ENCODE measurements around the gene HSPA8. TPM values are rescaled to one million over a fixed set of nuclear protein-coding genes. Genes with fewer than 3 reads are reported as not detected.

Gene HSPA8
- total RNA-seq, 1 donor, result 2,226 TPM

DNA sequence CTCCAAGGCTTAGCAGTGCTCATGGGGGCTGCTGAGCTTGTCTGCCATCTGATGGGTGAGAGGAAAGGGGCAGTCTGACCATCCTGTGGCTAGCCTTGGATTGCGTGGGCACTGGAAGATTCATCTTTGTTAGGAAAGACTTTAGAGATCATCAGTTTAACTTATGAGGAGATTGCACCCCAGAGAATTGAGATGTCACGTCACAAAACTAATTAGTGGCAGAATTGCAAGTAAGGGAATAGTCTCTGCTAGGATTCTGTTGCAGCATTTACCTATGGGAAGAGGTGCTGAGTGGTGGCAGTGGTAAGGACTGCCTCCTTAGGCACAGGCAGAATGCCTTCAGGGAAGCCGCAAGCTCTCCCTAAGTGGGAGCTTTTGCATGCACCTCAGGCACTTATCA is 42.8 kb upstream of the HSPA8 start:
- H3K4me3 ChIP-seq (ENCODE audit: insufficient read depth, low read length), result no peak overlapping the region
- TF ChIP-seq, protein P1, sequence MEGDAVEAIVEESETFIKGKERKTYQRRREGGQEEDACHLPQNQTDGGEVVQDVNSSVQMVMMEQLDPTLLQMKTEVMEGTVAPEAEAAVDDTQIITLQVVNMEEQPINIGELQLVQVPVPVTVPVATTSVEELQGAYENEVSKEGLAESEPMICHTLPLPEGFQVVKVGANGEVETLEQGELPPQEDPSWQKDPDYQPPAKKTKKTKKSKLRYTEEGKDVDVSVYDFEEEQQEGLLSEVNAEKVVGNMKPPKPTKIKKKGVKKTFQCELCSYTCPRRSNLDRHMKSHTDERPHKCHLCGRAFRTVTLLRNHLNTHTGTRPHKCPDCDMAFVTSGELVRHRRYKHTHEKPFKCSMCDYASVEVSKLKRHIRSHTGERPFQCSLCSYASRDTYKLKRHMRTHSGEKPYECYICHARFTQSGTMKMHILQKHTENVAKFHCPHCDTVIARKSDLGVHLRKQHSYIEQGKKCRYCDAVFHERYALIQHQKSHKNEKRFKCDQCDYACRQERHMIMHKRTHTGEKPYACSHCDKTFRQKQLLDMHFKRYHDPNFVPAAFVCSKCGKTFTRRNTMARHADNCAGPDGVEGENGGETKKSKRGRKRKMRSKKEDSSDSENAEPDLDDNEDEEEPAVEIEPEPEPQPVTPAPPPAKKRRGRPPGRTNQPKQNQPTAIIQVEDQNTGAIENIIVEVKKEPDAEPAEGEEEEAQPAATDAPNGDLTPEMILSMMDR (IDR thresholded peaks at IDR 0.05; ENCODE audit: extremely low read depth, low read depth, low read length), result no peak
- peaks cover 19% of the 10 kb centered on the region for H4K20me1 ChIP-seq (ENCODE audit: insufficient read depth, low read length)
- H2AFZ ChIP-seq (ENCODE audit: low read length), result no peak overlapping the region
- H3K27ac ChIP-seq (ENCODE audit: low read depth, low read length), result peak overlapping the region; percentile 32
- no peaks in the 10 kb centered on the region for H3K9me3 ChIP-seq (ENCODE audit: low read depth, low read length)
- no peak for DNase-seq (ENCODE audit: insufficient read length, low spot score, missing footprints)
- no peaks in the 10 kb centered on the region for H3K27me3 ChIP-seq (ENCODE audit: insufficient read depth, low read length)
- peaks cover 32% of the 10 kb centered on the region for H3K4me1 ChIP-seq (ENCODE audit: insufficient read depth, low read length)
- peaks cover 85% of the 10 kb centered on the region for H3K79me2 ChIP-seq (ENCODE audit: insufficient read depth, low read length)
- peaks cover 5% of the 10 kb centered on the region for H3K36me3 ChIP-seq (ENCODE audit: insufficient read depth, low read length)
- H3K4me2 ChIP-seq (ENCODE audit: insufficient read depth, low read length), result no peak overlapping the region

DNA sequence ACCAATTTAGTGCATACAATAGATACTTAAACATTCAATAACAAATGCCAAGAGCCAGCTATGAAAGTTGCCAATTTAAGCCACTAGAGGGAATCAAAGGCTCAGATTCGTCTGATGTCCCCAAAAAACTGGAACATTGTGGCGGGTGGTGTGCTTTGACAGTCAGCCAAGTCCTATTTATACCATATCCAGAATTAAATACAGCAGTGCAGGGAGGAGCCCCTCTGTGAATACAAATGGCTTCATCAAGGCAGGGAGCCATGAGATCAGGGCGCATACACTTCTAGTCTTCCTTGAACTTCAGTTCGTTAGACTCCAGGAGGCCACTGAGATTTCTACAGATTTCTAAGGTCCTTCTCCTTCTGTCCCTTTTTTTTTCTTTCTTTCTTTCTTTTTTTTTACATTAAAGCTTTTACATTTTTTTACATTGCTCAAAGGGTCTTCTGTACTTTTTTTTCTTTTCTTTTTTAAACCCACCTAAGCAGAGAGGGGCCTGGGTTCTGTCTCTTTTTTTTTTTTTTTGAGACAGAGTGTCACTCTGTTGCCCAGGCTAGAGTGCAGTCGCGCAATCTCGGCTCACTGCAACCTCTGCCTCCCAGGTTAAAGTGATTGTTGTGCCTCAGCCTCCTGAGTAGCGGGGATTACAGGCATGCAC is 41.5 kb upstream of the HSPA8 start:
- peaks cover 86% of the 10 kb centered on the region for H3K79me2 ChIP-seq (ENCODE audit: insufficient read depth, low read length)

DNA sequence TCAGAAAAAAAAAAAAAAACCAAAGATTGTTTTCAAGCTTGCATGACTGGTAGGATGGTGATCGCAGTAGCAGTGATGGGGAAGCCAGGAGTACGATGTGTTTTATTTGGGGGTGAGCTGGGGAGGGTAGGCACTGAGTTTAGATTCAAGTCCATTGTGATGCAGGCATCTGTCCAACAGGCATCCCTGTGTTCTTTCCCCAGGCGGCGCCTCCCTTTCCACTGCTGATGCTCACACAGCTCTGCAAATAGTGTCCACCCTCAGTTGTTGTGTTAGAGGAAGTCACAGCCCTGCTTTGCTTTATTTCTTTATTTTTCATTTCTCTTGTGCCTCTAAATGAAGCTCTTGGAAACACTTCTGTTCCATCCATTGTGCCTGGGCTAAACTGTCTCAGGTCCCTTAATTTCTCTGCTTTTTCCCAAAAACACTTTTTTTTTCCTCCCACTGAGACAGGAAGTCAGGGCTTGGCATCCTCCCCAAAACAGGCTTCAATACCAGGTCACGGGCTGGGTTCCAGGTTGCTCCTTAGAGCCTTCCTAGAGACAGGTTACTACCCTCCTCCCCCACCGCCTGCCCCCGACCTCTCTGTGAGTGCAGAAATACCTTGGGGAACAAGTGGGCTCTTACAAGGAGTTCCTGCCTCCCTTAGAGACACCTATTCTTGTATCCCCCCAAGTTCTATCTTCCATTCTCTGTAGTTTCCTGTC is 38.6 kb upstream of the HSPA8 start:
- Histone ChIP-seq H4K20me1 (ENCODE audit: insufficient read depth, low read length) (peaks cover 19% of the 10 kb centered on the region), H3K4me1 (ENCODE audit: insufficient read depth, low read length) (peaks cover 23% of the 10 kb centered on the region), H3K9me3 (ENCODE audit: low read depth, low read length) (no peaks in the 10 kb centered on the region), H3K4me2 (ENCODE audit: insufficient read depth, low read length) (peak overlapping the region; percentile 23), H3K79me2 (ENCODE audit: insufficient read depth, low read length) (peaks cover 83% of the 10 kb centered on the region), H3K36me3 (ENCODE audit: insufficient read depth, low read length) (peaks cover 26% of the 10 kb centered on the region), H3K27ac (ENCODE audit: low read depth, low read length) (peak overlapping the region; percentile 31), H2AFZ (ENCODE audit: low read length) (no peak overlapping the region), H3K4me3 (ENCODE audit: insufficient read depth, low read length) (no peak overlapping the region), H3K27me3 (ENCODE audit: insufficient read depth, low read length) (no peaks in the 10 kb centered on the region)
- peak; percentile 72 for DNase-seq (ENCODE audit: insufficient read length, low spot score, missing footprints)
- TF ChIP-seq, protein P1 (IDR thresholded peaks at IDR 0.05; ENCODE audit: extremely low read depth, low read depth, low read length), result no peak

More for the DNA sequence above, 41.5 kb upstream of the HSPA8 start:
- Histone ChIP-seq H3K9me3 (ENCODE audit: low read depth, low read length) (no peaks in the 10 kb centered on the region), H3K4me2 (ENCODE audit: insufficient read depth, low read length) (no peak overlapping the region), H3K27me3 (ENCODE audit: insufficient read depth, low read length) (no peaks in the 10 kb centered on the region), H3K4me3 (ENCODE audit: insufficient read depth, low read length) (no peak overlapping the region), H3K36me3 (ENCODE audit: insufficient read depth, low read length) (peaks cover 5% of the 10 kb centered on the region), H4K20me1 (ENCODE audit: insufficient read depth, low read length) (peaks cover 16% of the 10 kb centered on the region), H3K4me1 (ENCODE audit: insufficient read depth, low read length) (peaks cover 32% of the 10 kb centered on the region), H2AFZ (ENCODE audit: low read length) (no peak overlapping the region), H3K27ac (ENCODE audit: low read depth, low read length) (peak overlapping the region; percentile 7)
- TF ChIP-seq, protein P1 (IDR thresholded peaks at IDR 0.05; ENCODE audit: extremely low read depth, low read depth, low read length), result peak; percentile 76
- DNase-seq (ENCODE audit: insufficient read length, low spot score, missing footprints), result peak; percentile 91

DNA sequence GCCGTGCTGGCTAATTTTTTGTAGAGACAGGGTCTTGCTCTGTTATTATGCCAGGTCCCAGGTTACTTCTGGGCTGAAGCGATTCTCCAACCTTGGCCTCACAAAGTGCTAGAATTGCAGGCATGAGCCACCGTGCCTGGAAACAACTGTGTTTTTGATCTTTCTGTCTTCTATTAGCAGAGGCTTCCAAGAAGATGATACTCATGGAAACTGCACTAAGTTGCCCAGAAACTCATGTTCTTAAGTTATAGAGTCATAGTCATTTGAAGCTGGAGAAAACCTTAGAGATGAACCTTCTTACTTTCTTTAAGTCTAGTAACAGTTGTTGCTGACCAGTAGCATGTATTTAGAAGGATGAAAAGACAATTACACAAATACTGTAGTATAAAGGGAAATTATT is 37.1 kb upstream of the HSPA8 start:
- H3K4me1 ChIP-seq (ENCODE audit: insufficient read depth, low read length), result peaks cover 16% of the 10 kb centered on the region
- no peak overlapping the region for H2AFZ ChIP-seq (ENCODE audit: low read length)
- H4K20me1 ChIP-seq (ENCODE audit: insufficient read depth, low read length), result peaks cover 19% of the 10 kb centered on the region
- TF ChIP-seq, protein P1 (IDR thresholded peaks at IDR 0.05; ENCODE audit: extremely low read depth, low read depth, low read length), result no peak
- H3K27me3 ChIP-seq (ENCODE audit: insufficient read depth, low read length), result no peaks in the 10 kb centered on the region
- peaks cover 42% of the 10 kb centered on the region for H3K36me3 ChIP-seq (ENCODE audit: insufficient read depth, low read length)
- no peak for DNase-seq (ENCODE audit: insufficient read length, low spot score, missing footprints)
- H3K9me3 ChIP-seq (ENCODE audit: low read depth, low read length), result no peaks in the 10 kb centered on the region
- no peak overlapping the region for H3K4me2 ChIP-seq (ENCODE audit: insufficient read depth, low read length)
- peaks cover 84% of the 10 kb centered on the region for H3K79me2 ChIP-seq (ENCODE audit: insufficient read depth, low read length)
- no peak overlapping the region for H3K27ac ChIP-seq (ENCODE audit: low read depth, low read length)
- no peak overlapping the region for H3K4me3 ChIP-seq (ENCODE audit: insufficient read depth, low read length)
